ENCODE measurements around the gene TNFSF10. TPM values are rescaled to one million over a fixed set of nuclear protein-coding genes. Genes with fewer than 3 reads are reported as not detected.

The TNFSF10 gene
- total RNA-seq, 2 experiments from 2014 or later = 21.5 to 23.6 TPM

DNA sequence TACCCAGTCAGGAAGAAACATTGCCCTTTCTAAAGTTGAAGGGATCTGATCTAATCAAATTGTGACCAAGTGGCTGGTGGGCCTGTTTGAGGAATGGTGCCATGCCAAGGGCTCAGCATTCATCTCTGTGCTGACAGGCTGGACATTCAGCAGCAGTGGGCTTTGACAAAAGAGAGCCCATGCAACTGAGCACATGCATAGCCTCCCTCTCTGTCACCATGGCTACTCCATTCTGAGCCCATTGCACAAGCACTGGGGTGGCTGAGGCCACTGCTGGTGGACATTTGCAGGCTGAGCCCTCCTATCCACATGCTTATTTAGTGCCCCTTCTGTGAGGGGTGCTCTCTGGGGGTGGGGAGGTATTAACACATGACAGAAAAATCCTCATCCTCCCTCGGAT, 28.6 kb upstream of the TNFSF10 start:
- Mint-ChIP-seq H3K4me3 (no peak overlapping the region), H3K36me3 (ENCODE audit: low read depth) (no peaks in the 10 kb centered on the region), H3K27ac (no peak overlapping the region), H3K9me3 (no peaks in the 10 kb centered on the region), H3K27me3 (no peaks in the 10 kb centered on the region), H3K4me1 (ENCODE audit: low read depth) (peaks cover 27% of the 10 kb centered on the region)
- DNase-seq (no peak), ATAC-seq (no peak)
- ChIA-PET POLR2A (interaction anchor here (2.0 to 2.2 kb wide), 2 partner anchors 10 to 29 kb away, joined by 6 to 9 read pairs; partner anchors contain the start of gene TNFSF10), CTCF (interaction anchor here (1.7 kb wide), 1 partner anchor 44 kb away, joined by 10 read pairs; no protein-coding TSS in a partner anchor)
- intact Hi-C loops (cut with micrococcal nuclease) = loop anchor here (5.0 kb wide), 1 partner anchor 40 kb away; no protein-coding TSS in a partner anchor
- TF ChIP-seq, protein P1, sequence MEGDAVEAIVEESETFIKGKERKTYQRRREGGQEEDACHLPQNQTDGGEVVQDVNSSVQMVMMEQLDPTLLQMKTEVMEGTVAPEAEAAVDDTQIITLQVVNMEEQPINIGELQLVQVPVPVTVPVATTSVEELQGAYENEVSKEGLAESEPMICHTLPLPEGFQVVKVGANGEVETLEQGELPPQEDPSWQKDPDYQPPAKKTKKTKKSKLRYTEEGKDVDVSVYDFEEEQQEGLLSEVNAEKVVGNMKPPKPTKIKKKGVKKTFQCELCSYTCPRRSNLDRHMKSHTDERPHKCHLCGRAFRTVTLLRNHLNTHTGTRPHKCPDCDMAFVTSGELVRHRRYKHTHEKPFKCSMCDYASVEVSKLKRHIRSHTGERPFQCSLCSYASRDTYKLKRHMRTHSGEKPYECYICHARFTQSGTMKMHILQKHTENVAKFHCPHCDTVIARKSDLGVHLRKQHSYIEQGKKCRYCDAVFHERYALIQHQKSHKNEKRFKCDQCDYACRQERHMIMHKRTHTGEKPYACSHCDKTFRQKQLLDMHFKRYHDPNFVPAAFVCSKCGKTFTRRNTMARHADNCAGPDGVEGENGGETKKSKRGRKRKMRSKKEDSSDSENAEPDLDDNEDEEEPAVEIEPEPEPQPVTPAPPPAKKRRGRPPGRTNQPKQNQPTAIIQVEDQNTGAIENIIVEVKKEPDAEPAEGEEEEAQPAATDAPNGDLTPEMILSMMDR (IDR thresholded peaks at IDR 0.05) = no peak

DNA sequence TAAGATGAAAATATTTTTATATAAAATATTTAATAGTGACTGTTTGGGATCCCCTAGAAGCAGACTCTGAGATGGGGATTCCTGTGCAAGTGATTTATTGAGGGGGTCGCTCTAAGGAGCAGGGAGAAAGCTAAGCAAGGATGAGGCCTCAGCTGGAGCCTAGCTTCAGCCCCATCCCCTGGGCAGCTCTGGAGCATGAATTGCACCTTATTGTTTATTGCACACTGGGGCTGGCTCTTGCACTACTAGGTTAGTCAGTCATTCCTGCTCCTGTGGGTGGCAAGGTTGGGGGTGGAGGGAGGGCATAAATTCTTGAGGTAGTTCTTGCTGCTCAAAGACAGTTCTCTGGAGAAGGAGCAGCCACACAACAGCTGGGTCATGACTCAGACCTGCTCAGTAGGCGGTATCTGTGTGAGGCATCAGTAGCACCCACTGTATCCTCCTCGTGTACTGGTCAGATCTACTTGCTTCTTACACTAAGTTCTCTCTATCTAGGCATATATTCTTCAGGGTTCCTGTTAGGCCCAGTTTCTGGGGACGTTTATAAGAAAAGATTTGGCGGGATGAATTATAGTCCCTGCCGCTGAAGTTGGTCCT, 27.2 kb upstream of the TNFSF10 start:
- H3K36me3 Mint-ChIP-seq (ENCODE audit: low read depth) = no peaks in the 10 kb centered on the region
- intact Hi-C loops (cut with micrococcal nuclease) = loop anchor here (5.0 kb wide), 1 partner anchor 42 kb away; no protein-coding TSS in a partner anchor
- DNase-seq (peak; percentile 96), ATAC-seq (peak; percentile 100)
- CTCF ChIA-PET = interaction anchor here (0.6 to 2.0 kb wide), 4 partner anchors 12 to 90 kb away, joined by 3 to 10 read pairs (median 6); partner anchors contain the start of gene TNFSF10
- TF ChIP-seq, protein P1 (IDR thresholded peaks at IDR 0.05) = no peak
- H3K4me3 Mint-ChIP-seq = no peak overlapping the region
- H3K27me3 Mint-ChIP-seq = no peaks in the 10 kb centered on the region
- POLR2A ChIA-PET = interaction anchor here (1.0 to 2.2 kb wide), 4 partner anchors 9 to 42 kb away, joined by 3 to 6 read pairs (median 5); no protein-coding TSS in a partner anchor
- peaks cover 34% of the 10 kb centered on the region for H3K4me1 Mint-ChIP-seq (ENCODE audit: low read depth)
- no peaks in the 10 kb centered on the region for H3K9me3 Mint-ChIP-seq
- H3K27ac Mint-ChIP-seq = peak overlapping the region; percentile 66

- Mint-ChIP-seq H3K4me1 (ENCODE audit: low read depth) (peaks cover 34% of the 10 kb centered on the region), H3K9me3 (no peaks in the 10 kb centered on the region), H3K27ac (no peak overlapping the region), H3K27me3 (no peaks in the 10 kb centered on the region), H3K4me3 (no peak overlapping the region), H3K36me3 (ENCODE audit: low read depth) (no peaks in the 10 kb centered on the region)
- CTCF ChIA-PET = interaction anchor here (0.6 to 2.0 kb wide), 4 partner anchors 14 to 47 kb away, joined by 3 to 6 read pairs (median 4); no protein-coding TSS in a partner anchor
- TF ChIP-seq, protein P1 (IDR thresholded peaks at IDR 0.05) = no peak
- no peak for ATAC-seq
- POLR2A ChIA-PET = interaction anchor here (0.8 to 1.4 kb wide), 3 partner anchors 8 to 26 kb away, joined by 3 to 4 read pairs (median 3); partner anchors contain the start of gene TNFSF10
- no peak for DNase-seq
- intact Hi-C loops (cut with micrococcal nuclease) = no loop called here
Measured at GRCh38 chr3:172549144-172549543, 25.9 kb upstream of the TNFSF10 start.

- intact Hi-C loops (cut with micrococcal nuclease) = no loop called here
- Mint-ChIP-seq H3K9me3 (no peaks in the 10 kb centered on the region), H3K36me3 (ENCODE audit: low read depth) (no peaks in the 10 kb centered on the region), H3K27ac (peak overlapping the region; percentile 38), H3K4me3 (no peak overlapping the region), H3K27me3 (no peaks in the 10 kb centered on the region), H3K4me1 (ENCODE audit: low read depth) (peaks cover 34% of the 10 kb centered on the region)
- ATAC-seq (no peak), DNase-seq (no peak)
- CTCF ChIA-PET = interaction anchor here (0.7 to 1.8 kb wide), 7 partner anchors 14 to 76 kb away, joined by 3 to 11 read pairs (median 3); no protein-coding TSS in a partner anchor
- POLR2A ChIA-PET = no interaction called here
- TF ChIP-seq, protein P1 (IDR thresholded peaks at IDR 0.05) = no peak
Measured at GRCh38 chr3:172546628-172547214, 23.5 kb upstream of the TNFSF10 start.

GRCh38 chr3:172546105-172546504, 22.9 kb upstream of the TNFSF10 start:
- Mint-ChIP-seq H3K36me3 (ENCODE audit: low read depth) (no peaks in the 10 kb centered on the region), H3K4me3 (no peak overlapping the region), H3K4me1 (ENCODE audit: low read depth) (peaks cover 28% of the 10 kb centered on the region), H3K9me3 (no peaks in the 10 kb centered on the region), H3K27me3 (no peaks in the 10 kb centered on the region), H3K27ac (peak overlapping the region; percentile 38)
- TF ChIP-seq, protein P1 (IDR thresholded peaks at IDR 0.05) = no peak
- CTCF ChIA-PET = interaction anchor here (0.7 to 1.8 kb wide), 7 partner anchors 15 to 77 kb away, joined by 3 to 11 read pairs (median 3); no protein-coding TSS in a partner anchor
- POLR2A ChIA-PET = no interaction called here
- intact Hi-C loops (cut with micrococcal nuclease) = no loop called here
- no peak for ATAC-seq
- DNase-seq = no peak
